Dermis microvascular lymphatic vessel endothelial cell (primary cell): ENCODE data around the gene NHLRC2. TPM values are rescaled to one million over a fixed set of nuclear protein-coding genes. Genes with fewer than 3 reads are reported as not detected.
"Not testable (repeated sequence)": the region's sequence is repeated elsewhere in the genome, so short reads cannot be mapped to it uniquely, and the experiment has no call there.

ENCODE experiments used
- DNase-seq, 2 donors: peaks; one replicate each; pipeline versions ENCODE4 v3.0.0 to v3.0.0-alpha.2; 2010; ENCODE audit warnings: low read depth in 2 of 2
- total RNA-seq: library from RNA; depleted of rRNA; stranded (reverse); fragments of >200 nt; gene quantifications from 2 replicates; pipeline ENCODE4 v1.2.1, GENCODE V29; 2014

Gene NHLRC2
- total RNA-seq, 1 donor from 2014 or later = 11.4 TPM

DNA sequence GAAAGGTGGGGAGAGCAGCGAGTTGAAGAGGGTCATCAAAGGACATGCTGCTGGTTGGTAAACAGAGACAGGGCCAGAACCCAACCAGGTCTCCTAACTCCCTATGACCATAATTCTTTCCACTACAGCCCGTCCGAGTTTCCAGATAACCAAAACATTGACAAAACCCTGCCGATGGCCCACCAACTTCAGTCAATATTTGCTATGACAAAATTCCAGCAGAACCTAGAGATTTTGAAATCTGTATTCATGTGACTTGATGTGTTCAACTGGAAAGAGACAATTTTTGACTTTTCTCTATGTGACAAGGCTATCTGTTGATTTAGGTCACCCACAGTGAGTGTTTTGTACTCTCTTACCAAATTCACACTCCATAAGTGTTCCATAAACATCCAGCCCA is 86.7 kb downstream of the NHLRC2 start:
- no peak for DNase-seq

DNA sequence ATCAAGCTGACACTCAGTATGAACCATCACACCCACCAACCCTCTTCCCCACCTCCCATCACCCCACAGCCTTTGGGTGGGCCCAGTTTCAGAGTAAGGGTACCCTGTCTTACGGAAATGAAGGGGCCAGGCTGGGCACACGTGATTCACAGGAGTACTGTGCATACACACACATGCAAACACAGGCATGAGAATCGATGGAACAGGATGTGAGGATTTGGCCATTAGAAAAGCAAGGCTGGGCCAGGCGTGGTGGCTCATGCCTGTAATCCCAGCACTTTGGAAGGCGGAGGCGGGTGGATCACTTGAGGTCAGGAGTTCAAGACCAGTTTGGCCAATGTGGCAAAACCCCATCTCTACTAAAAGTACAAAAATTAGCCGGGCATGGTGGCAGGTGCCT is 88.7 kb downstream of the NHLRC2 start:
- DNase-seq = not testable (repeated sequence)

DNA sequence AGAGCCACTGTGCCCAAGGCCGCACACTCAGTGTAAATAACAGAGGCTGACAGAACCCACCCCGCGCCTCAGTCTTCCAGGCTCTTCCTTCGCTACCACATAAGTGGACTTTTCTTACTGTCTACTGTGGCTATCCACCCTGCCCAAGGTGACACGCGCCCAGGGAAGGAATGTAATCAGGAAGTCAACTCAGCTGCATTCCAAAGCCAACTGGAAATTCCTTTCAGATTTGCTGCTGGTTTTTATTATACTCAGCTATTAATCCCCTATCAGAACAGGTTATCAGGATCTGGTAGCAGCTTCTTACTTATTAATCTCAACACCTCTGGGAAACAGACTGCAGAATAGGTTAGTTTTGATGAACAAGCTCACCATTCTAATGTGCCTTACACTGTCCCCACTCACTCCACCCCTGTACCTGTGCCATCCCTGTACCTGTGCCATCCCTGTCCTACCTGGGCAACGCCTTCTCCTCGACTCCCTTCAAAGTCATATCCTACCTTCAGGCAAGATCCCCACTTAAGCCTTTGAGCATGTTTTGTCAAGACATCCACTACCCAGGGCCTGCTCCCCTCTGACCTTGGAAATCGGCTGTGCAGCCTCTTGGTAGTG is 90.7 kb downstream of the NHLRC2 start:
- peak; percentile 32 to 62 for DNase-seq

DNA sequence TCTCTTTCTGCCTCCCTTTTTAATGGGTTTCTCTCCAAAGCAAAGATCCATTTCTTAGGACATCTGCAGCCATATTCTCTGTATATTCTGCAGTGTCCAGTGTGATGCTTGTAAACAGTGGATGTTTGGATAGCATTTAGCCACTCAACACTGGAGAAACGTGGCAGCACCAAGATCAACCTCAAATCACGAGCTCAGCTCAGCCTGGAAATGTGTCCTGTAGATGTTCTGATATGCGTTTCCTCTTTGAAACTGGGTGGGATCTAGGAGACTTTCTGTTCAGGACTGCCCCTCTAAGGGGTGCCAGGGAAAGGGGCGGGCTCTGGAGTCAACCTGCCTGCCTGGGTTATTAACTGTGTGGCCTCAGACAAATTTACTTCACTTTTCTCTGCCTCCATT is 91.2 kb downstream of the NHLRC2 start:
- no peak for DNase-seq

DNA sequence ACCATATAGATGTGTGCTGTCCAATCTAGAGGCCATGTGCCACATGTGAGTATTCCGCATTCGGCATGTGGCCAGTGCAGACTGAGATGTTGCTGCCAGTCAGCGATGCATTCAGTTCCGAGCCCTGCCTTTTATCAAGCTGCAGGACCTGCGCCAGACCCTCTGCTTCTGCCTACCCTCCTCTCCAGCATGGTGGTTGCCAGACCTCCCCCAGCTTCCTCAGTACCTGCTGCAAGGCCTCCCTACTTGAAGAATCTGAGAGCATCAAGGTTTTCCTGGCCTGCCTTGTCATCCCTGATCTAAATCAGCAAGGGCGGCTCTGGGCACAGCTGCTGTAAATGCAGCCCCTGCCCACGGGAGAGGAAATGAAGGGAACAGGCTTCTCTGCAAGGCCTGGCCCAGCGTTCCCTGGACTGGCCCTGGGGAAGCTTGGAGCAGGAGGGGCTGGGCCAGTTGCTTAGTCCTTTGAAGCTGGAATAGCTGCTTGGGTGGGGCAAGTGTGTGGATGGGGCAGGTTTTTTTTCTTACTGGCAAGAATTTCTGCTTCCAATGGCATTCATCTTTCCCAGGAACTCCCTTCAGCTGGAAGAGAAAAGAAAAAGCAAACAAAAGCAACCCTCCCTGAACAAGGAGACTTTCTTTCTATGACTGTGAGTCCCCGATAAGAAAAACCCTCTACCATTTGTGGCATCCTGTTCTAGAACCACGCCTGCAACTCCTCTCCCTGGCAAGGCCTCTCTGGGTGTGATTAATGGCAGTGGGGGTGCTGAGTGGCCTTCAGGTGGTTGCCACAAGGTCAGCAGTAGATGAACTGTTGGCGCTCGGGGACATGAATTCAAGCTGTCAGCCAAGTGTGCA is 93.0 kb downstream of the NHLRC2 start:
- no peak for DNase-seq

DNA sequence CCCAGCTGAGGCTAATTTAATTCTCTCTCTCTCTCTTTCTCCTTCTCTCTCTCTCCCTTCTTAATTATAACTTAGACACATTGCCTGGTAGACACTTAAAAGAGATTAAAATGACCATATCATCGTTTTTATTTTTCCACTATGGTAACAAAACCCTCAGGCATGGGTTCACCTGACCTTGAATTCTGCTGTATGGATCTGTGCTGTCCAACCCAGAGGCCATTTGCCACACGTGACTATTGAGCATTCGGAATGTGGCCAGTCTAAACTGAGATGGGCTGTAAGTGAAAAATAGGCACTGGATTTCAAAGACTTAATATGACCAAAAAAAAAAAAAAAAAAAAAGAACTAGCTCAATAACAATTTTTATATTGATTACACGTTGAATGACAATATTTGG is 93.6 kb downstream of the NHLRC2 start:
- no peak for DNase-seq

DNA sequence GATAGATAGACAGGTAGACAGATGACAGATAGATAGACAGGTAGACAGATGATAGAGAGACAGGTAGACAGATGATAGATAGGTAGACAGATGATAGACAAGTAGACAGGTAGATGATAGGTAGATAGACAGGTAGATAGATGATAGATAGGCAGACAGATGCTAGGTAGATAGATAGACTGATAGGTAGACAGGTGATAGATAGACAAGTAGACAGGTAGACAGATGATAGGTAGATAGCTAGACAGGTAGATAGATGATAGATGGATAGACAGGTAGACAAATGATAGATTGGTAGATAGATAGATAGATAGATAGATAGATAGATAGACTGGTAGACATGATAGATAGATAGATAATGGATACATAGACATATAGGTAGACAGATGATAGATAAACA is 95.8 kb downstream of the NHLRC2 start:
- no peak for DNase-seq

DNA sequence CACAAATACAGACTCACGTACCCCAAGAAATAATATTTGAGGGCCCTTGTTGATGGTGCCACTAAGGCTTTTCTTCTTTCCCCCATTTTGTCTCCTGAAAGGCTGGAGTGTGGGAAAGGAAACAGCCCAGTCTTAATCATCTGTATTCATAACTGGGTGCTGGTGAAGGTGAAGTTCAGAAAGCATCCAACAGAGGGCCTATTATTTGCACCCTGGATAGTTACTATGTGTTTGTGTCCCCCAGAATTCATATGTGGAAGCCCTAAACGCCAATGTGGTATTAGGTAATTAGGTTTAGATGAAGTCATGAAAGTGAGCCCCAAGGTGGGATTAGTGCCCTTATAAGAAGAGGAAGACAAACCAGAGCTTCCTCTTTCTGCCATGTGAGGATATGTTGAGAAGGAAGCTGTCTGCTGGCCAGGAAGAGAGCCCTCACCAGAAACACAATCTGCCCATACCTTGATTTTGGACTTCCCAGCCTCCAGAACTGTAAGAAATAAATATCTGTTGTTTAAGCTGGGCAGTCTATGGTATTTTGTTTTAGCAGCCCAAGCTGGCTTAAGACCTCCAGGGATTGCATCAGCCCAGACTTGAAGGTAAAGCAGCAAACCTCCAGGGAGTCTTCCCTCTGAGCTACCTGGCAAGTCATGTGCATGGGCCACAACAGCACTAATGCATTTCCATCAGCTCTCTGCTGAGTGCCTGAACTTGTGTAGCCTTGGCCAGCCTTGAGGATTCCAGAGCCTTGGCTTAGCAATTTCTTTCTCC is 99.2 kb downstream of the NHLRC2 start:
- DNase-seq = no peak

DNA sequence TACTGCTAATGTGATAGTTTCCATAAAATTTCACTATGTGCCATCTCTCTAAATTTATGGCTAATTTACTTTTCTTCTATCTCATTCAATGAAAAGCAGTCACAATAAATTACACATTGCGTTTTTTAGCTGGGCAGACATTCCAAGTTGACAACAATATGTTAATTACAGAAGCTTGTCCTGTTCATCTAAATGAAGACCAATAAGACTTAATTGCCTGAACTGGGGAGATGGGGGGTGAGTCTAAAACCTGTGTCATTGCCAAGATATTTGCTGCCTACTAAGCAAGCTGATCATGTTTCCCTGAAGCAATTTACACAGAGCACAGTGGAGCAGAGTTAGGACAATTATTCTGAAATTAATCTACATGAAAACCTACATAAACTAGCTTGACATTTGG is 99.9 kb downstream of the NHLRC2 start:
- DNase-seq = no peak

DNA sequence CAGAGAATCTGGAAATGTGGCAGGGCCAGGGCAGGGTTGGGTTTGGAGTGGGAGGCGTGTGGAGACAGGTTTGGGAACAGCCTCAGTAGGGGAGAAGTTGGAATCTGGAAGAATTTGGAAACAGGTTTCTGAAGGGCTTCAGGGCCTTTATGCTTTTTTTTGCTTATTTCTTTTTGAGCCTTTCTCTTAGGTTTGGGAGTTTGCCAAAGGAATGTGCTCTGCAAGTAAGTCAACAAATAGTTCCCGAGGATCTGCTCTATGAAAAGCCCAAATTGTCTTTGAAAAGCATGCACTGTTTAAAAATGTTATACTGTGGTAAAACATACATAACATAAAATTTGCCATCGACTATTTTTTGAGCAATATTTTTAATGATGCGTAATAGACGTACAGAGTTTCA is 102.6 kb downstream of the NHLRC2 start:
- peak in 1 of 2 donors; percentile 35 for DNase-seq

DNA sequence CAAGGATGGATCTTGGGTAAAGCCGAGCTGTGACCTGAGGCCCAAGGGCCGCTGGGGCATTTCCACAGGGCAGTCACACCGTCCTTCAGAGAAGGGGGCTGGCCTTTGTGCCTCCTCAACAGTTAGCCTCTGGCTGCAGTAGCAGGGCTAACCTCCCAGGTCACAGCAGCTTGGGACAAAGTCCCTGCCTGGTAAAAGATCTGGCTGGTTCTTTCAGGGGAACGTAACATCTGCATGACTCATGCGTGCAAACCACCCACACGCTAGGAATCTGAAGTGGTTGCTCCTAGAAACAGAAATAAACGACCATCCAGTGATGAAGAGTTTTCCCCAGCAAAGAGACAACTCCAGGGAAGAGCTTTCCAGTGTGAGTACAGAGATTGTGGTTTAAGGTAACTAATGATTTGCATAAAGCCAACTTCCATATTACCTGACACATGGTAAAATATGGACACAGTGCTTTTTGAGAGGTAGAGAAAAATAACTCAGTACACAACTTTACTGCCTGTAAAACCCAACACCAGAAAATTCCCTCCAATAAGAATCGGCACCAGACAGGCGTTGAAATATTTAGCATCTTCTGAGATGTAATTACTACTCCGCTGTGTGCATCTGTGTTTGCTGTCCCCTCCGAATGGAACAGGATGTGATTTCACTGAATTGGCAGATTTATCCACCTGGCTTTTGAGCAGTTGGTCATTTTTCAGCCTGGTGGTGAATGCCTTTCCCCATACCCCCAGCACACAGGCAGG is 104.3 kb downstream of the NHLRC2 start:
- peak; percentile 81 to 85 for DNase-seq

DNA sequence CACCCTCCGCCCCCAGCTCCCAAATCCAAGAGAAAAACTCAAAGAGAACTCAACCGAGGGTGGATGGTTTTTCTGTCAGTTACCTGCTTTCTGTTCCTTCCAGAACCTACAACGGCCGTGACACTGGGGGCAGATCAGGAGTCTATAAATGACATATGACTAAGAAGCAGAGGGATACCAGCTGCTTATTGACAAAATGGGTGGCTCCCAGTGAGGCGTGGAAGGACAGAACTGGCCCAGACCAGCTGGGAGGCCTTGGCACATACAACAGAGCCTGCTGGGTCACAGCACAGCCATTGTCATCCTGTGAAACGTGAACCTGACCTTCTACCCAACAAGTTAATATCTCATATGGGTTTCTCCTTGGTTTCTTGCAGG is 104.9 kb downstream of the NHLRC2 start:
- DNase-seq = no peak

DNA sequence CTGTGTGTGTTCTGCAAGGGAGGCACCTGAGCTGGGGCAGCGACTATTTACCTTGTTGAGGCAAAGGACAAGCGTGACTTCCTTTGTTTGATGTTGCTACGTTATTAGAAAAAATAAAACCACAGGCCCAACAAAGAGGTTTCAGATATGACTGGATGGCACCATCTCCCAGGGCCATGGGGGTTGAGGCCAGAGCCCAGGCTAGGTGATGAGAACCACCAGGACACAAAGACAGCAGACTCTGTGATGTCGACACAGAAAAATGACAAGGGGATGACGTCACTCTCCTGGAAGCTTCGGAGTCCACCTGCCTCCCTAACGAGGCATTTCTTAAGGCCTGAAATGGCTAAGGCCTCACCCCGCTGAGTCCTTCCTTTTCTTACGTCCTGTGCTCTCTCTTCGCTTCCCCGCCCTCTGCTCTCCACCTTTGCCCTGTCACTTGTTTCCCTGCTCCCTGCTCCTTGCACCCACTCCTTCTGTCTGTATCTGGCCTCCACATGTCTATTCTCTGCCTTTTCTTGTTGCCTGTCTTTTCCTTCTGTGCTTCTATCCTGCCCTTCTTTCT is 106.2 kb downstream of the NHLRC2 start:
- no peak for DNase-seq

DNA sequence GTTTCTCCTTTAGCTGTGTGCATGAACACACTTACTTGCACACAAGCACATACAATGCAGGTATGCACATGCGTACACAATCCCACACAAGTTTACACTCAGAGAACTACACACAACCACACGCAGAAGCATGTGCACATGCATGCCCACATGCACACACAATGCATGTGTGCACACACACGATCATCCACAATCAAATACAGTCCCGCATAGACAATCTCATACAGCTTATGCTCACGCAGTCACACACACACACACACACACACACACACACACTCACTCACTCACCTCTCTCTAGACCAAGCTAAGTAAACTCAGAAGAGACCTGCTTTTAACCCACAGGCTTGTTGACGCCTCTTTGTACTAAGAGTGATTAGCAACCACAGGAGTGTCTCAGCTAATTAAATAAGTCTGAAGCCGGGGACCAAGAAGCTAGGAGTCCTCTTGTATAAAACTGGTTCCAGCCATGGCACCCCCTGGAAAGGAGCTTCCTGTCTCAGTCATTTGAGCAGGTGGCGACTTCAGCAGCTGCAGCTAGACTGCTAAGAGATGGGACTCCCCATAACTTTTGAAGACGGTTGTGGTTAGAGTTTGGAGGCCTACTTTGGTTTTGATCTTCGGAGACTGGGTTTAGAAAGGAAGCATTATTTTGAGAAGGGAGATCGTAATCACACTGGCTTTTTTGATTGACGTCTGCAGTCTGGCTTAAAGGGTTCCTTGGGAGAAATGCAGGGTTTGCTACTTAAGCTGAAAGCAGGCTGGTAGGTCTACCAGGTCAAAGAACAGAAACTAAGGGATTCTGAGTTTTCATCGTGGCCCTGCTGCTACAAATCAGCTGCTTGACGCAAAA is 106.9 kb downstream of the NHLRC2 start:
- DNase-seq = no peak

DNA sequence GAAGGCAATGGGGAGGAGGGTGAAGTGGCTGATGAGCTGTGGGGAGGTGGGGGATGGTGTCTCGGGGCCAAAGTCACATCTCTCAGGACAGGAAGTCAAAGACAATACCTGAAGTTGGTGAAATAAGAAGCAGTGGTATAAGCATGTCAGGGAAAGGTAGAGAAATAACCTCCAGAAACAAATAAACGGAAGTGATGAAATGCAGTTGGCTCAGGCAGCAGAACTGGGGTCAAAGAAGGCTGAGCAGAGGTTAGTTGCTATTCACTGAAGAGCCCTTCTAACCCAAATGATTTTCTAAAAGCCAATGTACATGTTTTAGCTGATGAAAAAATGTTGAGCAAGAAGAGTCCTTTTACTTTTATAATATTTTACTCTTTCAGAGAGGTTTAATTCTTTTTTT is 110.6 kb downstream of the NHLRC2 start:
- no peak for DNase-seq

DNA sequence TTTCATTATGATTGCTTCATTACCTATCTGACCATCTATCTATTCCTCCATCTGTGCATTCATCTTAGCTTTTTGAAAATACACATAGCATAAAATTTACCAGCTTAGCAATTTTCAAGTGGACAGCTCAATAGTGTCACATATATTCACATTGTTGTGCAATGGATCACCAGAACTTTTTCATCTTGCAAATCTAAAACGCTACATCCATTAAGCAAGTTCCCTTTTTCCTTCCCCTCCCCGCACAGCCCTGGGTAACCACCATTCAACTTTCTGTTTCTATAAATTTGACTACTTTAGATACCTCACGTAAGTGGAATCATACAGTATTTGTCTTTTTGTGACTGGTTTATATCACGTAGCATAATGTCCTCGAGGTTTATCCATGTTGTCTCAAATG is 111.2 kb downstream of the NHLRC2 start:
- DNase-seq = no peak
